HepG2 (cell line): ENCODE data around the gene ORMDL2. TPM values are rescaled to one million over a fixed set of nuclear protein-coding genes. Genes with fewer than 3 reads are reported as not detected.

ENCODE experiments used
- ATAC-seq: fragments of 200-7000 bp; cut with Tn5 transposase; 3 replicates; pipeline ENCODE4 v1.9.1; 2020; ENCODE audit warnings: mild to moderate bottlenecking, moderate library complexity
- BruUV-seq: library from RNA; stranded (reverse); fragments of 400-500 nt; replicated peaks from 2 replicates; lab custom pipeline; 2021; lab: Mats Ljungman, UMichigan
- CTCF ChIA-PET: fragments of 300-600 bp; formaldehyde crosslinking; extraction: SDS; loops from one replicate; lab custom pipeline; 2021; ENCODE audit warnings: low total read pairs, inconsistent platforms, low intra/inter-chr PET ratio; lab: Yijun Ruan, JAX
- POLR2A ChIA-PET: fragments of 350-600 bp; sonication (Branson Sonifier 250); formaldehyde crosslinking; loops from one replicate; lab custom pipeline; 2020; ENCODE audit warnings: antibody characterized with exemption, inconsistent platforms; lab: Yijun Ruan, JAX
- DNase-seq: peaks from one replicate; pipeline ENCODE4 v3.0.0-alpha.2; 2015; ENCODE audit warnings: low spot score
- FAIRE-seq: peaks from 3 replicates; lab custom pipeline; 2011; peaks lifted over from hg19 to GRCh38; lab: Jason Lieb, UNC
- H2AFZ ChIP-seq: one replicate; pipeline ENCODE4 v1.6.1; 2011; ENCODE audit warnings: low read length, inconsistent platforms
- H3K27ac ChIP-seq: fragments of 300-600 bp; 3 replicates; pipeline ENCODE4 v1.8.0; 2011; ENCODE audit warnings: mixed run types, mild to moderate bottlenecking, mixed read lengths, low read length, inconsistent platforms; ENCODE audit not compliant: insufficient read depth; ENCODE audit errors: extremely low read length
- H3K27me3 ChIP-seq, 2 experiments: fragments of 200-600 bp in 1 of 2; 2 replicates in 1 of 2; 3 replicates in 1 of 2; pipeline versions ENCODE4 v1.6.0 to v1.8.0; 2011; ENCODE audit warnings: low read length in 2 of 2, mild to moderate bottlenecking in 2 of 2, moderate library complexity in 2 of 2, inconsistent platforms in 1 of 2; ENCODE audit not compliant: insufficient read depth in 2 of 2, control insufficient read depth in 1 of 2
- H3K36me3 ChIP-seq, 2 experiments: fragments of 200-600 bp in 1 of 2; replicated peaks in 1 of 2; 2 replicates in 1 of 2; 3 replicates in 1 of 2; pipeline versions ENCODE4 v1.5.1 to v1.8.0; 2011; ENCODE audit warnings: low read length in 2 of 2, inconsistent platforms in 1 of 2; ENCODE audit not compliant: insufficient read depth in 2 of 2, control insufficient read depth in 1 of 2
- H3K4me1 ChIP-seq: 2 replicates; pipeline ENCODE4 v1.5.1; 2012; ENCODE audit warnings: low read length, inconsistent platforms; ENCODE audit not compliant: insufficient read depth
- H3K4me2 ChIP-seq: 2 replicates; pipeline ENCODE4 v1.6.0; 2011; ENCODE audit warnings: low read depth, low read length, inconsistent platforms
- H3K4me3 ChIP-seq, 3 experiments: fragments of 200-600 bp in 1 of 3; sonication (generic), shearing (Covaris generic) in 1 of 3; replicated peaks in 1 of 3; 2 replicates each; pipeline ENCODE4 v1.5.1; 2011 to 2016; ENCODE audit warnings: low read length in 3 of 3, inconsistent platforms in 2 of 3, low read depth in 2 of 3, mild to moderate bottlenecking in 2 of 3, control low read depth in 1 of 3, mixed read lengths in 1 of 3; ENCODE audit not compliant: insufficient read depth in 1 of 3
- H3K79me2 ChIP-seq: one replicate; pipeline ENCODE4 v1.6.1; 2011; ENCODE audit warnings: low read length, inconsistent platforms; ENCODE audit not compliant: insufficient read depth
- H3K9ac ChIP-seq: 2 replicates; pipeline ENCODE4 v1.6.0; 2011; ENCODE audit warnings: mild to moderate bottlenecking, low read depth, low read length, inconsistent platforms; ENCODE audit not compliant: insufficient read depth
- H3K9me3 ChIP-seq: 2 replicates; pipeline ENCODE4 v1.5.1; 2012; ENCODE audit warnings: mild to moderate bottlenecking, low read length
- H4K20me1 ChIP-seq: 2 replicates; pipeline ENCODE4 v1.6.0; 2011; ENCODE audit warnings: inconsistent platforms, mild to moderate bottlenecking, low read length, moderate library complexity; ENCODE audit not compliant: insufficient read depth
- CREM ChIP-seq, 2 experiments: sonication (generic) in 1 of 2; formaldehyde crosslinking in 1 of 2; IDR thresholded peaks; 2 replicates each; pipeline versions ENCODE4 v1.4.0 to v1.6.1; 2016 to 2020; ENCODE audit warnings: antibody characterized with exemption in 1 of 2, mild to moderate bottlenecking in 1 of 2, missing genetic modification reagents in 1 of 2
- IRF2 ChIP-seq: IDR thresholded peaks from 2 replicates; pipeline ENCODE4 v1.6.1; 2018; ENCODE audit warnings: missing genetic modification reagents, missing compliant biosample characterization
- KLF11 ChIP-seq: IDR thresholded peaks from 2 replicates; pipeline ENCODE4 v1.6.1; 2016; ENCODE audit warnings: missing compliant biosample characterization
- MIER3 ChIP-seq: IDR thresholded peaks from 2 replicates; pipeline ENCODE4 v1.6.1; 2016; ENCODE audit warnings: missing compliant biosample characterization, borderline replicate concordance
- PRDM10 ChIP-seq: sonication (generic); formaldehyde crosslinking; IDR thresholded peaks from 2 replicates; pipeline ENCODE4 v1.4.0; 2020; ENCODE audit warnings: low read depth, missing genetic modification reagents
- SIN3A ChIP-seq: IDR thresholded peaks from 2 replicates; pipeline ENCODE4 v1.6.1; 2011; ENCODE audit warnings: low read depth, mild to moderate bottlenecking, control low read depth, low read length, borderline replicate concordance
- SMC3 ChIP-seq: IDR thresholded peaks from 2 replicates; pipeline ENCODE4 v1.6.1; 2011; ENCODE audit warnings: low read length, improper control_type of control experiment
- ZBTB34 ChIP-seq: sonication (generic); formaldehyde crosslinking; IDR thresholded peaks from 2 replicates; pipeline ENCODE4 v1.8.0; 2022; ENCODE audit warnings: mild to moderate bottlenecking, missing genetic modification reagents
- ZNF33A ChIP-seq: sonication (generic); formaldehyde crosslinking; IDR thresholded peaks from 2 replicates; pipeline ENCODE4 v1.5.1; 2020; ENCODE audit warnings: missing genetic modification reagents, mild to moderate bottlenecking, moderate library complexity, borderline replicate concordance
- ZNF724P ChIP-seq: sonication (generic); formaldehyde crosslinking; IDR thresholded peaks from 2 replicates; pipeline ENCODE4 v1.8.0; 2022; ENCODE audit warnings: missing genetic modification reagents, borderline replicate concordance
- WGBS: methylation state at CpG from one replicate; pipeline ENCODE4 v1.1.6; 2017; ENCODE audit warnings: low lambda C conversion rate; 5-methylcytosine and 5-hydroxymethylcytosine counted together
- in situ Hi-C: cut with HindIII; loops from 2 replicates; pipeline ENCODE4 v1.10.0; 2017; ENCODE audit warnings: low pct_unique_long_range_greater_than_20kb; ENCODE audit not compliant: extremely low pct_ligation_motif_present
- intact Hi-C: fragments of 100-400 bp; cut with micrococcal nuclease; formaldehyde crosslinking; loops from one replicate; pipeline ENCODE4 v1.10.0; 2022; ENCODE audit not compliant: unreplicated experiment
- polyA plus RNA-seq, 8 experiments: library from polyadenylated mRNA; depleted of rRNA in 3 of 8; stranded (reverse) in 7 of 8; unstranded in 1 of 8; fragments of >200 nt; fragmentation: Illumina TruSeq in 4 of 8; extraction: Trizol in 4 of 8; gene quantifications; 2 replicates each; pipeline versions ENCODE4 v1.2.1 to v1.2.3, GENCODE V29; 2011 to 2016; ENCODE audit warnings: low read depth in 4 of 8, missing spikeins in 1 of 8, mixed read lengths in 1 of 8; ENCODE audit not compliant: insufficient read depth in 1 of 8
- total RNA-seq, 5 experiments: library from RNA; depleted of rRNA; stranded (reverse); fragments of >200 nt; fragmentation: Illumina TruSeq; extraction: Trizol; gene quantifications; 2 replicates each; pipeline ENCODE4 v1.2.3, GENCODE V29; 2016; ENCODE audit warnings: low read depth in 1 of 5
- TF ChIP-seq, protein P1 (sequence below), 2 experiments: sonication (generic) in 1 of 2; formaldehyde crosslinking in 1 of 2; IDR thresholded peaks; 2 replicates each; pipeline versions ENCODE4 v1.5.1 to v1.6.1; 2011 to 2020; ENCODE audit warnings: borderline replicate concordance in 1 of 2, low read depth in 1 of 2, low read length in 1 of 2, mild to moderate bottlenecking in 1 of 2, missing genetic modification reagents in 1 of 2, moderate library complexity in 1 of 2
- TF ChIP-seq, protein P2 (sequence below): sonication (generic); formaldehyde crosslinking; IDR thresholded peaks from 2 replicates; pipeline ENCODE4 v1.5.0; 2020; ENCODE audit warnings: mild to moderate bottlenecking, missing genetic modification reagents, moderate library complexity

The ORMDL2 gene
- total and polyA plus RNA-seq, 2 of the 13 experiments (the other 11 are each of a cell fraction or from before 2014, with no cell fraction given): 24.0 to 28.6 TPM

DNA sequence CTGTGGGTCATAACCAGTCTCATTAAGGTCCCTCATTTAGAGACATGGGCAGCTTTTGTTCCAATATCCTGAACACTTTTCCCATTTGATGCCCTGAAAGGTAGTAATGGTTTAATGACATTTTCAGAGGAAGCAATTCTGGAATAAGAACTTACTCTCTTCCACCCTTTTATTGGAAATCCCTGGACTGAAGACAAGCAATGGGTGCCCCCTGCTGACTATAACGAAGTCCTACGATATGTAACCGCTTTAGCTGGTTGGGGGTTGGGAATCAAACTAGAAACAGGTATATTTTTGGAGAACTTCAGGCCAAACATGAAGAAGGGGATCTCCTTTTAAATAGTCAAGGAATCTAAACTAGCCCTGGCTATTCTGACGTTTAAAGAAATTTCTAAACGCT, 20.8 kb upstream of the ORMDL2 start:
- DNase-seq: peak; percentile 51
- no peak overlapping the region for H3K9ac ChIP-seq
- H3K4me2 ChIP-seq: no peak overlapping the region
- BruUV-seq: no TSS peak
- no peaks in the 10 kb centered on the region for H3K27me3 ChIP-seq
- H4K20me1 ChIP-seq: no peaks in the 10 kb centered on the region; the same call in 1 of the 2 replicates
- POLR2A ChIA-PET: interaction anchor here (1.0 to 1.2 kb wide), 3 partner anchors 21 to 58 kb away, joined by 3 read pairs; partner anchors contain the start of genes DNAJC14, ORMDL2 and SARNP
- intact Hi-C loops: loop anchor here (1.0 kb wide), 1 partner anchor 58 kb away; no protein-coding TSS in a partner anchor
- FAIRE-seq: peak; percentile 52
- 81% methylated on average over 5 of the region's 5 CpGs for WGBS
- CTCF ChIA-PET: interaction anchor here (2.0 kb wide), 1 partner anchor 58 kb away, joined by 15 read pairs; no protein-coding TSS in a partner anchor
- ATAC-seq: peak; percentile 43; the same call in 2 of the 3 replicates
- no peak overlapping the region for H3K4me3 ChIP-seq
- H3K27ac ChIP-seq: no peak overlapping the region
- in situ Hi-C loops: loop anchor here (5.0 kb wide), 1 partner anchor 60 kb away; no protein-coding TSS in a partner anchor
- H2AFZ ChIP-seq: no peak overlapping the region
- H3K9me3 ChIP-seq: no peaks in the 10 kb centered on the region
- no peaks in the 10 kb centered on the region for H3K79me2 ChIP-seq
- no peaks in the 10 kb centered on the region for H3K4me1 ChIP-seq
- peaks cover 11 to 89% of the 10 kb centered on the region in 2 experiments for H3K36me3 ChIP-seq
- TF ChIP-seq KLF11 (CRISPR knock-in tag) (no peak), ZBTB34 (CRISPR knock-in tag) (no peak), ZNF33A (no peak), MIER3 (CRISPR knock-in tag) (no peak), SIN3A (no peak), IRF2 (no peak), PRDM10 (CRISPR knock-in tag) (no peak), CREM (IDR thresholded peaks at IDR 0.05) (no peak), CREM (CRISPR knock-in tag; IDR thresholded peaks at IDR 0.05) (no peak), SMC3 (peak; percentile 32; the same call in 1 of the 2 replicates), ZNF724P (CRISPR knock-in tag) (no peak)
- TF ChIP-seq, protein P1, sequence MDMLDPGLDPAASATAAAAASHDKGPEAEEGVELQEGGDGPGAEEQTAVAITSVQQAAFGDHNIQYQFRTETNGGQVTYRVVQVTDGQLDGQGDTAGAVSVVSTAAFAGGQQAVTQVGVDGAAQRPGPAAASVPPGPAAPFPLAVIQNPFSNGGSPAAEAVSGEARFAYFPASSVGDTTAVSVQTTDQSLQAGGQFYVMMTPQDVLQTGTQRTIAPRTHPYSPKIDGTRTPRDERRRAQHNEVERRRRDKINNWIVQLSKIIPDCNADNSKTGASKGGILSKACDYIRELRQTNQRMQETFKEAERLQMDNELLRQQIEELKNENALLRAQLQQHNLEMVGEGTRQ (IDR thresholded peaks at IDR 0.05; ENCODE audit: low read depth, low read length): no peak
- TF ChIP-seq, protein P1 (CRISPR knock-in tag; IDR thresholded peaks at IDR 0.05; ENCODE audit: borderline replicate concordance): no peak
- TF ChIP-seq, protein P2, sequence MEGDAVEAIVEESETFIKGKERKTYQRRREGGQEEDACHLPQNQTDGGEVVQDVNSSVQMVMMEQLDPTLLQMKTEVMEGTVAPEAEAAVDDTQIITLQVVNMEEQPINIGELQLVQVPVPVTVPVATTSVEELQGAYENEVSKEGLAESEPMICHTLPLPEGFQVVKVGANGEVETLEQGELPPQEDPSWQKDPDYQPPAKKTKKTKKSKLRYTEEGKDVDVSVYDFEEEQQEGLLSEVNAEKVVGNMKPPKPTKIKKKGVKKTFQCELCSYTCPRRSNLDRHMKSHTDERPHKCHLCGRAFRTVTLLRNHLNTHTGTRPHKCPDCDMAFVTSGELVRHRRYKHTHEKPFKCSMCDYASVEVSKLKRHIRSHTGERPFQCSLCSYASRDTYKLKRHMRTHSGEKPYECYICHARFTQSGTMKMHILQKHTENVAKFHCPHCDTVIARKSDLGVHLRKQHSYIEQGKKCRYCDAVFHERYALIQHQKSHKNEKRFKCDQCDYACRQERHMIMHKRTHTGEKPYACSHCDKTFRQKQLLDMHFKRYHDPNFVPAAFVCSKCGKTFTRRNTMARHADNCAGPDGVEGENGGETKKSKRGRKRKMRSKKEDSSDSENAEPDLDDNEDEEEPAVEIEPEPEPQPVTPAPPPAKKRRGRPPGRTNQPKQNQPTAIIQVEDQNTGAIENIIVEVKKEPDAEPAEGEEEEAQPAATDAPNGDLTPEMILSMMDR (CRISPR knock-in tag): peak; percentile 62
